Ectodermal cell (in vitro differentiated cells): ENCODE results near the gene CCNK.

ENCODE experiments used
- H3K27ac ChIP-seq: 2 replicates; pipeline ENCODE4 v1.7.0; 2013; ENCODE audit warnings: mild to moderate bottlenecking, low read depth, low read length; ENCODE audit not compliant: insufficient read depth, poor library complexity, severe bottlenecking
- H3K27me3 ChIP-seq: 2 replicates; pipeline ENCODE4 v1.7.0; 2013; ENCODE audit warnings: mild to moderate bottlenecking, low read length; ENCODE audit not compliant: insufficient read depth, control insufficient read depth, poor library complexity, severe bottlenecking
- H3K36me3 ChIP-seq: one replicate; pipeline ENCODE4 v1.7.0; 2013; ENCODE audit warnings: low read length; ENCODE audit not compliant: control insufficient read depth, insufficient read depth
- H3K4me1 ChIP-seq: one replicate; pipeline ENCODE4 v1.7.0; 2013; ENCODE audit warnings: low read length; ENCODE audit not compliant: control insufficient read depth, insufficient read depth
- H3K4me3 ChIP-seq: 2 replicates; pipeline ENCODE4 v1.7.0; 2013; ENCODE audit warnings: low read depth, low read length, control low read depth; ENCODE audit not compliant: insufficient read depth
- H3K9me3 ChIP-seq: 2 replicates; pipeline ENCODE4 v1.7.0; 2013; ENCODE audit warnings: mild to moderate bottlenecking, low read length, moderate library complexity; ENCODE audit not compliant: control insufficient read depth
- WGBS, 2 experiments: methylation state at CpG; one replicate each; pipeline ENCODE4 v1.1.7; 2013; ENCODE audit warnings: missing lambda C conversion rate in 2 of 2; 5-methylcytosine and 5-hydroxymethylcytosine counted together

The CCNK gene

DNA sequence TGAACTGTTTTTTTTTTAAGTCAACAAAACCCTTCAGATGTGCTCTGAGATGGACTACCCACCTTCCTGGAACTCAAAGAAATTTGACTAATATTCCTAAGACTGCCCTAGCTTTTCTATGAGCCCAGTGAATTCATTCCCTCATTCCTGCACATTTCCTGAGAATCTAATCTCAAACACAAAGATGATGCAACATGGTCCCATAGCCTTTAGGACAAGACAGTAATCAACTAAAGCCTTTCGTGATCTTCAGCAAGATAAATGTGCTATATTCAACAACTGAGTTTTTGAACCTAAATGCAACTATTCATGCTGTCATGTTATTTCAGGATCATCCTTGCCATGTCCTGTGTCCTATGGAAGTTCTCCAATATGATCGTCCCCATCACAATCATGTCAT lies 5.5 kb upstream of the CCNK start:
- H3K4me1 ChIP-seq, result peaks cover 9% of the 10 kb centered on the region
- H3K4me3 ChIP-seq, result no peak overlapping the region
- H3K27ac ChIP-seq, result no peak overlapping the region
- no peaks in the 10 kb centered on the region for H3K36me3 ChIP-seq
- H3K27me3 ChIP-seq, result no peaks in the 10 kb centered on the region
- no peaks in the 10 kb centered on the region for H3K9me3 ChIP-seq
- 81 to 92% methylated on average over 2 of the region's 2 CpGs for whole genome bisulfite sequencing, 2 experiments

DNA sequence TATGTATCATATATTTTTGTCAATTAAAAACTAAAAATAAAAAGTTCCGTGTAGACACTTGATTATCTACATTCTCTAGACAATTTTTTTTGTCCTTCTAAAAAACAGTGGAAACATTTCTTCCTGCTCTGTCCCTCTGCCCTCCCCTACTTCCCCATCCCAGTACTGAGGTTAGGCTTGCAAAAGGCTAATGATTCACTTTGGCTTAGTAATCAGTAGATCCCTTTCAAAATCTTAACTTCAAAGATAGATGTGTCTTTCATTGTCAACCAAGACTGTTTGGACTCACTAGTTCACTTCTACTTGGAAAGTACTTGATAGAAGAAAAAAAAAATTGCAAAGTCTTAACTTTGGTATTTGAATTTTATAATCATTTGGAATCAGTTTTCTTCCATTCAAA lies 4.3 kb upstream of the CCNK start:
- H3K9me3 ChIP-seq, result no peaks in the 10 kb centered on the region
- no peaks in the 10 kb centered on the region for H3K27me3 ChIP-seq
- WGBS, 2 experiments, result 100% methylated on average over 1 of the region's 1 CpG
- peaks cover 9% of the 10 kb centered on the region for H3K4me1 ChIP-seq
- H3K27ac ChIP-seq, result no peak overlapping the region
- H3K4me3 ChIP-seq, result no peak overlapping the region
- H3K36me3 ChIP-seq, result no peaks in the 10 kb centered on the region

DNA sequence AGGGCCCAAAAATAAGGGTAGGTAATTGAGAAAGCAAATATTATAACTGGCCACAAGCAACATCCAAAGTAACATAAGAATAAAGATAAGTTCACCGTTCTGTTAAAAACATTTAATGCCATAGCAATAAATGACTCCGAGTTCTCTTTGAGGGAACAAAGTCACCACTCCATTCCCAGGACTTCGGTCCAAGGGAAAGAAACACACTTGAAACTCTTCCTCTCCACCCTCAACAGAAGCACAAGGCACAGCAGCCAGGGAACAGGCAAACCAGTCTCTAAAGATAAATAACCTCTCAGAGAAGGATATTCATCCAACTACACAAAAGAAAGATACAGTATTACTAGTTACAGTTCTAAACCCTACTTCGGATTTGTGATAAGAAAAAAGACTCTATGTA lies 3.1 kb upstream of the CCNK start:
- WGBS, 2 experiments, result 89 to 93% methylated on average over 3 to 4 of the region's 4 CpGs
- Histone ChIP-seq H3K27ac (no peak overlapping the region), H3K4me3 (no peak overlapping the region), H3K9me3 (no peaks in the 10 kb centered on the region), H3K36me3 (no peaks in the 10 kb centered on the region), H3K4me1 (peaks cover 14% of the 10 kb centered on the region), H3K27me3 (no peaks in the 10 kb centered on the region)

DNA sequence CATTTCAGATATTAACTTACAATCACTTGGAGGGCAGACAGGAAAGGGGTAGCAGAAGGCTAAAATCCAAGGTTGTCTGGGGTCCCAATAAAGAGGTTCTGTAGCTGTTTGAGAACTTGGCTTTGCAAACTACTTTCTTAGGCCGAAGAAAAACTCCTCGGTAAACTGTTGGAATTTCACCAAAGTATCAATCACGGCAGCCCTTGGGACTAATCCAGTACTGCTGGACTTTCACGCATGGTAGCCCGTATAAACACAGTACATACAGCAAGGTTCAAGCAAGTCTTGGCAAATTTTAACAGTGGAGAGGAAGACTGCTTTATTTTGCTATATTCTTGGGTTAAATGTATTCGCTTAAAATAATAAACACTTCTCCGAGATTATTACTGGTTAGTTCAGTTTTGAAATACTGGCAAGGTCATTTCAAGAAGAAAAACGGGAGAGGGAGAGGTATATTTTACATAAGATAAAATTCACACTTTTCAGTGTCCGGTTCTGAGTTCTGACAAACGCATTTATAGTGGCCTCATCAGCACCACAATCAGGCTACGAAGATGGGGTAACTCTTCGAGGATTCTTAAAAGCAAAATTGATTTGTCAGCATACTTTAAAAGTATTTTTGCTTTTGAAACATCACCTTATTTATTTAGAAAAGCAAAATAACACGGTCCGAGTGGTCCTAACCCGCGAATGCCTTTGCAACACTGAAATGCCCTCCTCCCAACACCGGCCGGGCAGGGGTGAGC lies 1.9 kb upstream of the CCNK start:
- no peak overlapping the region for H3K27ac ChIP-seq
- WGBS, 2 experiments, result 44 to 45% methylated on average over 17 to 18 of the region's 18 CpGs
- peaks cover 14% of the 10 kb centered on the region for H3K4me1 ChIP-seq
- H3K27me3 ChIP-seq, result no peaks in the 10 kb centered on the region
- no peaks in the 10 kb centered on the region for H3K9me3 ChIP-seq
- peak overlapping the region; percentile 96 for H3K4me3 ChIP-seq
- H3K36me3 ChIP-seq, result no peaks in the 10 kb centered on the region

DNA sequence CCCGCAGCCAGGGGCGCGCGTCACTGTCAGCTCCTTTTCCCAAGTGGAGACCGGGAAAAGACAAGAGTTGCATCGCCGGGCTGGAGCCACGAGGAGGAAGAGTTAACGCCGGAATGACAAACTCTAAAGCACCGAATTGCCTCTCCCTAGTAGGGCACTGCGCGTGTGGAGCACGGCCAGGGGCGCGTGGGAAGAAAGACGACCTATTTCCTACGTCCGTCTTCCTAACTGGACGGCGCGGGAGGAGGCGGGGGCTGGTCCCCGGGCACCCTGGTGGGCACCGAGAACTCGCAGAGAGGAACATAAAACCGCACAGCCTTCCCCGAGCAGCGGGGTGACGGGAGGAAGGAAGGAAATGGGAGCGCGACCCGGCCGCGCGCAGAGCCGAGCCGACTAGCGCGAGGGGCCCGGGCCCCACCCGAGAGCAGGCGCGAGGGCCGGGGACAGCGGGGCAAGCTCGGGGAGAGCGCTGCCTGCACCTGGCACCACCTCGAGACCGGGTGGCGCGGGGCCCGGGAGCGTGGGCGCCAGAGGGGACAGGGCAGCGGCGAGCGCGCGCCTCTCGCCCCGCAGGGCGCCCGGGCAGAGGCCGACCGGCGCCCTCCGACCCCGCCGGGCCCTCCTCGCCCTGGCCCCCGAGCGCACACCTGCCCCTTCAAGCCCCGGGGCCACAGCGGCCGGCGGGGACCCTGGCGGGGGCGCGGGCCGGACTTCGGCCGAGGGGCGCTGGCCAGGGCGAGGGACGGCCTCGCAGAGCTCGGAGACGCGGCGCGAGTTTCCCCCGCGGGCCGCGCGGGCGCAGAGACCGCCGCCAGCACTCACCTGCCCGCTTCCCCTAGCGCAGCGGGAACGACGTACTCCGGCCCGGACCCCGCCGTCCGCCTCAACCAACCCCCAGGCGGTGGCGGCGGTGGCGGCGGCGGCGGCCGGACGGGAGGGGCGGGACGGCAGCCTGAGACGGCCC lies 1.0 kb upstream of the CCNK start, which contains the start of gene SETD3:
SETD3 (minus strand) TSS at position 954 of the 964 bp plus-strand sequence. CDS start 15,054 bp downstream, outside the sequence.
- peak within 1 kb of the TSS; percentile 96 for H3K4me3 ChIP-seq
- H3K27me3 ChIP-seq, result no peaks in the 10 kb centered on the region
- H3K4me1 ChIP-seq, result peaks cover 14% of the 10 kb centered on the region
- no peaks in the 10 kb centered on the region for H3K9me3 ChIP-seq
- H3K36me3 ChIP-seq, result no peaks in the 10 kb centered on the region
- 0 to 1% methylated on average over 122 of the region's 122 CpGs for WGBS, 2 experiments
- peak within 1 kb of the TSS; percentile 94 for H3K27ac ChIP-seq

DNA sequence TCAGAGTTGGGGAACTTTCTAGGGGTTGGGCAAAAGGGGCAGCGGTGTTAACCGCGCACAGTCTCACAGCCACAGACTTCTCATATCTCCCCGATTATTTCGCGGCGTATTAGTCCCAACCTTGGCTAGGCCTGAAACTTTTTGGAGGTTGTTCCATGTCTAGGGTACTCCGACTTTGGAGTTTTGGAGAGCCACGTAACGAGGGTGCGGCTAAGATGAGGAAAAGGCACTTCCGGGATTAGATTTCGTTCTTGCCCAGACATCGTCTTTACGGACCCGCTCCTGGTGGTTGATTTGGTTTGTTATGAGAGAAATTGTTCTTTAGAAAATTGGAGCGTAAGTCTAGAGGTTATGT lies 513 bp downstream of the CCNK start:
- Histone ChIP-seq H3K27me3 (no peaks in the 10 kb centered on the region), H3K4me1 (peaks cover 14% of the 10 kb centered on the region), H3K27ac (peak overlapping the region; percentile 94), H3K4me3 (peak overlapping the region; percentile 96), H3K9me3 (no peaks in the 10 kb centered on the region), H3K36me3 (no peaks in the 10 kb centered on the region)
- WGBS, 2 experiments, result 1% methylated on average over 17 of the region's 17 CpGs

DNA sequence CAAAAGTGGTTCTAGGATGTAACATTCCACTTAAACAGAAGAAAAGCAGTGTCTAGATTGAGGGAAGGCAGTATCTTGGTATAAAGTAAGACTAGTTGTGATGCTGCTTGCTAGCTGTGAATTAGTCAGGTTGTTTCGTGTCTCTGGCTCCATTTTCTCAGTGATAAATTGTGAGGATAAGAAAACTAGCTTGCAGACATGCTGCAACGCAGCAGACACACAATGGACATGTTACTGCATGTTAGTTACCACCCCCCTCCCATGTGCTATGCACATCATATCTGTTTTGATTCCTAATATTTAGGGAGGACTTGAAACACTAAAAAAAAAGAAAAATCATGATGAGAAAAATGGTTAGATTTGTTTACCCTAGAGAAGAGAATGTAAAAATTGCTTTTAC lies 2.9 kb downstream of the CCNK start:
- Histone ChIP-seq H3K4me1 (peaks cover 10% of the 10 kb centered on the region), H3K9me3 (no peaks in the 10 kb centered on the region), H3K36me3 (no peaks in the 10 kb centered on the region), H3K4me3 (no peak overlapping the region), H3K27ac (no peak overlapping the region), H3K27me3 (no peaks in the 10 kb centered on the region)
- 89 to 98% methylated on average over 1 to 2 of the region's 2 CpGs for WGBS, 2 experiments

DNA sequence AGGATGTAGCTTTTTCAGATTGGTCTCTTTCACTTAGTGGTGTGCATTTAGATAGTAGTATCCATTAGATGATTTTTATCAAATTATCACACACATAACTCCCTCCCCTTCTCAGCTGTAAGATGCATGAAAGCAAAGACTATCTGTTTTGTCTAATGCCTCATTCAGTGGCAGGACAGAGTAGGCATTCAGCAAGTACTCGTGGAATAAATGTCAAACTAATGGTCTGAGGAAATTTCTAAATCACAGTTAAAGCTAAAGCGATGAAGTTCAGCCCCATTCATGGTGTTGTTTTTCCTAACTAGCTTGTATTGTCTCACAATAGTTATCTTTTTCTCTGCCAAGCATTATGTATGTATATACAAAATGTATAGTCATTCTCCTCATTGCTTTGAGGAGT lies 16.1 kb downstream of the CCNK start:
- no peak overlapping the region for H3K4me3 ChIP-seq
- WGBS, 2 experiments, result 96 to 98% methylated on average over 2 of the region's 2 CpGs
- H3K27ac ChIP-seq, result no peak overlapping the region
- H3K9me3 ChIP-seq, result no peaks in the 10 kb centered on the region
- no peaks in the 10 kb centered on the region for H3K27me3 ChIP-seq
- H3K36me3 ChIP-seq, result peaks cover 26% of the 10 kb centered on the region
- H3K4me1 ChIP-seq, result no peaks in the 10 kb centered on the region

DNA sequence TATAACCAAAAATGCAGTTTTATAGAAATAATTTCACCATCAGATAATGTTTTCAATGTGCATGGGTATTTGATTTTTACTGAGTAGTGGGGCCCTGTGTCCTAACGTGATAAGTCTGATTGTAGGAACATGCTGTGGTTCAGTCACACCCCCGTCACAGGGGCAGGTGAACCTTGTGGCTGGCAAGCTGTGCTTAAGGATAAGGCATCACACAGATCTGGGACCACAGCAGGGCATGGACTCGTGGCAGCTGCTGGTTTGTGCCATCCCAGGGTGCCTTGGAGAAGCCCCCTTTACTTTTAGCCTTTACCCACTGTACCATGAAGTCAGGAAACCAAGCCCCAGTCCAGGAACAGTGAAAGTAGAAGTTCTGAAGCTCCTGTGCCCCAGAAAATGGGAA lies 16.7 kb downstream of the CCNK start:
- Histone ChIP-seq H3K27me3 (no peaks in the 10 kb centered on the region), H3K27ac (no peak overlapping the region), H3K4me3 (no peak overlapping the region), H3K9me3 (no peaks in the 10 kb centered on the region), H3K36me3 (peaks cover 28% of the 10 kb centered on the region), H3K4me1 (no peaks in the 10 kb centered on the region)
- WGBS, 2 experiments, result 92 to 95% methylated on average over 3 of the region's 3 CpGs

DNA sequence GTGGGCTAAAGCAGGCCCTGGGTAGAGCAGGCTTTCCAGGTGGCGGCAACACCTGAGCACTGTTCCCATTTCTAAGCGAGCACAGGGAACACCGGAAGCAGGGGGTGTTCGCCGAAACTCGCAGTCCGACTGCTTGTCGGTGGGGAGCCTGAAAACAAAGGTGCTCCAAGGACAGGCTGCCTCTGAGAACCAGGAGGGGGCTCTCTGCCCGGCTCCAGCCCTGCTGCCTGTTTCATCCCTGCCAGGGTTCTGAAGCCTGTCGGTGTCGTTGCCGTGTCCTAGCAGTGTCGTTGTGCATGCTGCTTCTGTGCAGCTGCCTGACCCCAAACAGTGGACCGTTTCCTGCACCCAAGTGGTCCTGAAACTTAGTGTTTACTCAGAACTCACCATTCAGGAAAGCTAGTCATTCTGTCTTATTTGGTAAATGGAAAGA lies 21.8 kb downstream of the CCNK start:
- Histone ChIP-seq H3K27me3 (no peaks in the 10 kb centered on the region), H3K4me3 (no peak overlapping the region), H3K4me1 (no peaks in the 10 kb centered on the region), H3K27ac (no peak overlapping the region), H3K9me3 (no peaks in the 10 kb centered on the region), H3K36me3 (peaks cover 40% of the 10 kb centered on the region)
- 75 to 82% methylated on average over 14 of the region's 14 CpGs for WGBS, 2 experiments
